ENCODE measurements around the gene METTL27.
"Not testable (repeated sequence)": the region's sequence is repeated elsewhere in the genome, so short reads cannot be mapped to it uniquely, and the experiment has no call there.

The METTL27 gene

GRCh38 chr7:73866446-73866767, 24.1 kb upstream of the METTL27 start:
- DNase-seq: no peak

DNA sequence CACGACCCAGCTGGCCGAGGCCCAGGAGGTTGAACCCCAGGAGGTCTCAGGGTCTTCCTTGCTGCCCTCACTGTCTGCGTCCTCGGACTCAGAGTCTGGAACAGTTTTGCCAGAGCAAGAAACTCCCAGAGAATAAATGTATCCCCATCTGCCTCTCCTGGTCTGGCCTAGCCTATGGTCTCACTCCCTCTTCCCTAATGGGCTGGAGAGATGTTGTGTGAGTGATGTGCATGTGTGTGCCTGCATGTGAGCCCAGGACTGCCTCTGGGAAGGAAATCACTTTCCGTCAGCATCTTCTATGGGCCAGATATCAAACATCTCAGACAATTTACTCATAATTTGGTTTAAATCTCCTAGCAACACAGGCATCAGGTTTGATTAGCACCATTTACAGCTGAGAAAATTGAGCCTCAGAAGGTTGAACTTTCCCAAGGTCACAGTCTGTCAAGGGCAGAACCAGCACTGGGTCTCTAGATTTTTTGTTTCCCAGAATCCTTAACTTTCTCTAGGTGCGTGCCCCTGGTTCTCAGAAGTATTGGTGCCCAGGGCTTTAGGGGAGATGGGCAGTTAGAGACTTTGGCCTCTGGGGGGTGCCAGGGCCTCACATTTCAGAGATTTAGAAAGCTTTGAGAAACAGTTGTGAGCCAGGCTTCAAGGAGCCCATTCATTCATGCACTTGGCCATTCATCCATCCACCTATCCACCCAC, 23.6 kb upstream of the METTL27 start:
- DNase-seq: peak; percentile 67

DNA sequence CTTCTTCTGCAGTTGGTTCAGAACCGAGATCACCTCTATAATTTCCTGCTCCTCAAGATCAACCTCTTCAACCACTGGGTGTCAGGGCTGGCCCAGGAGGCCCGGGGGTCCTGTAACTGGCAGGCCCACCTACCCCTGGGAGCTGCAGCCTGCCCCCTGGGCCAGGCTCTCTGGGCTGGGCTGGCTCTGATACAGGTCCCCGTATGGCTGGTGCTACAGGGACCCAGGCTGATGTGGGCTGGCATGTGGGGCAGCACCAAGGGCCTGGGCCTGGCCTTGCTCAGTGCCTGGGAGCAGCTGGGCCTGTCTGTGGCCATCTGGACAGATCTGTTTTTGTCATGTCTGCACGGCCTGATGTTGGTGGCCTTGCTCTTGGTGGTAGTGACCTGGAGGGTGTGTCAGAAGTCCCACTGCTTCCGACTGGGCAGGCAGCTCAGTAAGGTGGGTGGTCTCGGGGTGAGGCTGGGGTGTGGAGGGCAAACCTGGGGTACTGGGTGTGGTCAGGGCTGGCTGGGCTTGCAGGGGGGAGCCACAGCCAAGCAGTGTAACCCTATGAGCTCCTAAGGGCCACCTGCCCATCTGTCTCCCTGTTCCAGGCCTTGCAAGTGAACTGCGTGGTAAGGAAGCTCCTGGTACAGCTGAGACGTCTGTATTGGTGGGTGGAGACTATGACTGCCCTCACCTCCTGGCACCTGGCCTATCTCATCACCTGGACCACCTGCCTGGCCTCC, 22.8 kb upstream of the METTL27 start:
- DNase-seq: no peak

GRCh38 chr7:73861305-73861704, 19.0 kb upstream of the METTL27 start:
- DNase-seq: no peak

DNA sequence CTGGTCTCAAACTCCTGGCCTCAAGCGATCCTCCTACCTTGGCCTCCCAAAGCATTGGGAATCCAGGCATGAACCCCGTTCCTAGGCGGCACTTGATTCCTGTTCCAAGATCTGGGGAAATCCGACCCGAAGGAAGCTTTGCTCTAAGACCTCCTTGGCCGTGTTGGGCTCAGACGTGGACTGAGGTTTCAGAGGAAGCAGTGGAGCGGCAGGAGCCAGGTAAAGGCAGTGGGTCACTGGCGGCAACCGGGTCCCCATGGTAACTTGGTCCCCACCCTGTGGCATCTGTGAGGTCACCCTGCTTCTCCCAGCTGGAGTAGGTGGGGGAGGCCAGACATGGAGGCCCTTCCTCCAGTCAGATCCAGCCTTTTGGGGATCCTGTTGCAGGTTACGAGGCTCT, 18.5 kb upstream of the METTL27 start, which contains the start of gene TMEM270:
Gene TMEM270, plus strand, starts transcription at position 301 of the 400 bp plus-strand sequence. Its CDS starts 36 bp downstream, at position 337.
- no peak for DNase-seq

GRCh38 chr7:73858807-73859206, 16.5 kb upstream of the METTL27 start:
- no peak for DNase-seq

- DNase-seq: no peak
Measured at GRCh38 chr7:73856941-73857340, 14.6 kb upstream of the METTL27 start.

DNA sequence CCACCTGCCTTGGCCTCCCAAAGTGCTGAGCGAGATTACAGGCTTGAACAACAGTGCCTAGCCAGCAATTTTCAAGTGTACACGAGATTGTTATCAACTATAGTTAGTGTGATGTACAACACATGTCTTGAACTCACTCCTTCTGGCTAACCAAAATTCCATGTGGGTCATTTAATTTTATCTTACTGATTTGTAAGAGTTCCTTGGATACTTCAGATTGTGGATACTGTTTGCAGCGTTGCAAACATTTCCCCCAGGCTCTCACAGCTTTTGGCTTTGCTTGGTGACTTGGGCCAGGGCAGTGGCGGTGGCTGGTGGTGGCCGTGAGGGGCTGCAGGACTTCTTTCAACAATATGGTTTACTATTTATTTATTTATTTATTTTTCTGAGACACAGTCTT, 10.2 kb upstream of the METTL27 start:
- DNase-seq: no peak

DNA sequence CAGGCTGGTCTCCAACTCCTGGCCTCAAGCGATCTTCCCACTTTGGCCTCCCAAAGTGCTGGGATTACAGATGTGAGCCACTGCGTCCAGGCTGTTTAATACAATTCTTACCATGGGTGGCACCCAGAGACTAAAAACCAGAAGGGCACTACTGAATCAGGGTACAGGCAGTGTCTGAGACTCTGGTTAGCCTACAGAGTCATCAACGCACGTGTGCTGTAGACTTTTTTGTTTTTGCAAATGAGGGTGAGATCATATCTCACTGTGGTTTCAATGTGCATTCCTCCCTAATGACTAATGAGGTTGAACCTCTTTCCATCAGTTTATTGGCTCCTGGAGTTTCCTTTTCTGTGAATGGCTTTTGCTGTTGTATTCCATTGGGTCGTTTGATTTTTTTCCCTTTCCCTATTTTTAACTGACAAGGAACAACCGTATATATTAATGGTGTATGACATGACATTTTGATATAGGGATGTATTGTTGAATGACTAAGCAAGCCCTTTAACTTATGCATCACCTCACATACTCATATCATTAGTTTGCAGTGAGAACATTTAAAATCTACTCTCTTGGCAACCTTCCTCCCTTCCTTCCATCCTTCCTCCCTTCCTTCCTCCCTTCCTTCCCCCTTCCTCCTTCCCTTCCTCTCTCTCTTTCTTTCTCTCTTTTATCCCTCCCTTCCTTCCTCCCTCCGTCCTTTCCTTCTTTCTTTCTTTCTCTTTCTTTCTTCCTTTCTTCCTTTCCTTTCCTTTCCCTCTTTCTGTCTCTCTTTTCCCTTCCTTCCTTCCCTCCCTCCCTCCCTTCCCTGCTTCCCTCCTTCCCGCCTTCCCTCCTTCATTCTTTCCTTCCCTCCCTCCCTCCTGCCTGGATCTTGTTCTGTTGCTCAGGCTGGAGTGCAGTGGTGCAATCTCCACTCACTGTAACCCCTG, 9.4 kb upstream of the METTL27 start:
- DNase-seq: peak; percentile 98

- DNase-seq: peak; percentile 98
Measured at GRCh38 chr7:73850781-73851207, 8.5 kb upstream of the METTL27 start.

DNA sequence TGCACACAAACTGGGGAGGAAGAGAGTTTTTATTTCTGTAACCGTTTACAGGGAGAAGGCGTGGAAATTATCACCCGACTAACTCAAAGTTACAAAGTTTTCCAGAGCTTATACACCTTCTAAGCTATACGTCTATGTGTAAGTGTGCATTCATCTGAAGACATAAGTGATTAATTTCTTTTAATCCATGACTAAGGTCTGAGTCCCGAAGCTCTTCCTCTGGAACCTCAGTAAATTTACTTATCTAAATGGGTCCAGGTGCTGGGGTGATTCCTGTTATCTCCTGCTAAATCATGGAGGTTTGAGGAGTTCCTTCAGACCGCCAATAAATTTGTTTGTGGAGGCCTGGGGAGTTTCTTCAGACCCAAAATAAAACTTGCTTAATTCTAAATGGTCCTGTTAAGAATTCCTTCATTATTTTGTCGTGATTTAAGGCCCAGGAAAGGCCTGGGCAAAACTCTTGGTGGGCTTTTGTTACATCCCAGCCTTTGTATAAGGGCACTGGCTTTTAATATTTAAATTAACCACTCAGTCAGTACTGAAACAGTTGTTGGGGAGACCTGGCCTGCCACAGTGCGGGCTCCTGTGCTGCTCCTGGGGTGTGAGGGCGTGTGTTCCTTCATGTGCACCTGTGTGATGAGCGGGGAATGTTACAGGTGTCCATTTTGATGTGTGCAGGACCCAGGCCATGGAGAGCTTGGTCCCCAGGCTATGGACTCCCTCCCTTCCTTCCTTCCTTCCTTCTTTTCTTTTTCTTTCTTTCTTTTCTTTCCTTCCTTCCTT, 5.8 kb upstream of the METTL27 start:
- no peak for DNase-seq

- not testable (repeated sequence) for DNase-seq
Measured at GRCh38 chr7:73845701-73846195, 3.4 kb upstream of the METTL27 start.

GRCh38 chr7:73844848-73845460, 2.6 kb upstream of the METTL27 start:
- peak; percentile 77 for DNase-seq

- DNase-seq: no peak
Measured at GRCh38 chr7:73844131-73844547, 1.8 kb upstream of the METTL27 start.

- no peak for DNase-seq
Measured at GRCh38 chr7:73841689-73842066, 638 bp downstream of the METTL27 start.

DNA sequence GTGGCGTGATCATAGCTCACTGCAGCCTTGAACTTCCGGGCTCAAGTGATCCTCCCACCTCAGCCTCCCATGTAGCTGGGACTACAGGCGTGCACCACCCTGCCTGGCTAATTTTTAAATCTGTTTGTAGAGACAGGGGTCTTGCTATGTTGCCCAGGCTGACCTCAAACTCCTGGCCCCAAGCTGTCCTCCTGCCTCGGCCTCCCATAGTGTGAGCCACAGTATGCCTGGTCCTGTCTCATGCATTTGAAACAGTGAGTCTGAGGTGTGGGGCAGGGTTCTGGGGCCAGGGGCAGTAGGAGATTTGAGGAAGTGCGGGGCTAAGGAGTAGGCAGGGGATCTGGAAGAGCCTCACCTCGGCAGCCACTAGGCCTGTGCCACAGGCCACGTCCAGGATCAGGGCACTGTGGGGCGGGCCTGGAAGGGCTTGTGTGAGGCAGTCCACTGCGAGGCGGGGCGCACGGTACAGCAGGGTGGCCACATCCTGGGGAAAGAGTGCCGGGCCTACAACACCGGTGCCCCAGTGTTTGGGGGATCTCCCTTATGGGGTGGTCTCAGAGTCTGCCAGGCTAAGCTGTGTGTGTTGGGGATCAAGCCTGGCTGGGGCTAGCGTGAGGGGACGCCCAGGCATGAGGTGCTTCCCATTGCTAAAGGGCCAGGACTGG, 1.5 kb downstream of the METTL27 start:
- no peak for DNase-seq

DNA sequence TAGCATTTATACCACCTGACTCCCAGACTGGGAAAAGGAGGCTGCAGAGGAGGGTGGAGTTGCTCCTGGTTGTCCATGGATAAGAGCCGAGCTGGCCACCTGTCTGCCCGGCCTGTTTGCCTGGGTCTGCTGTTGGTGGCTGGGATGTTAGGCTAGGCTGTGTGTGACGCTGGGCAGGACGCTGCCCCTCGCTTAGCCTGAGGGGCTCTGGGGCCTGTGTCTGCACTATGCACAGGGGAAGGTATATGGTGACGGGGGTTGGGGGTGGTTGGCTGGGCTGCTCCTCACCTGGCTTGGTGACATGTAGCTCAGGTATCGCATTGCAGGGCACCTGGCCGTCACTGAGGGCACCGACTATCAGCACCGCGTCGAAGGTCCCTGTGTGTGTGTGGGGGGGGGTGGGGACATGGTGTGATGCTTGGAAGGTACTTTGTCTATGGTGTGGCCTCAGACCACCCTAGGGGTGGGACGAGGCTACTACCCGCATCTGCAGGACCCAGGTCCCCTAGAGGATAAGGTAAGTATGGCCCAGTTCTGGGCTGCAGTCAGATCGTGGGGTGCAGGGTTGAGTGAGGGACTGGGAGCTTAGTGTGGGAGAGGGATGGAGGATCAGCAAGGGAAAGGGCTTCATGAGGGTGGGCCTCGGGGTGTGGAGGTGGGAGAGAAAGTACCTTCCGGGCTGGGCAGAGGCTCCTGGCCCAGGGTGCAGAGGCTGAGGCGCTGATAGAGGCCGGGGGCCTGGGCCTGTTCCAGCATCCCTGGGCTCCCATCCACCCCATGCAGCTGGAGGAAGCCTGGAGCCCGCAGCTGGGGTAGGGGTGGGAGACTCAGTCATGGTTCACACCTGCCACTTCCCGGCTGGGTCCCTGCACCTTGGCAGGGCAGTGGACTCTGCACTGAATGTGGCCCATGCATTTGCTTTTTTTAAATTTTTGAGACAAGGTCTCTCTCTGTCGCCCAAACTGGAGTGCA, 2.3 kb downstream of the METTL27 start:
- no peak for DNase-seq

DNA sequence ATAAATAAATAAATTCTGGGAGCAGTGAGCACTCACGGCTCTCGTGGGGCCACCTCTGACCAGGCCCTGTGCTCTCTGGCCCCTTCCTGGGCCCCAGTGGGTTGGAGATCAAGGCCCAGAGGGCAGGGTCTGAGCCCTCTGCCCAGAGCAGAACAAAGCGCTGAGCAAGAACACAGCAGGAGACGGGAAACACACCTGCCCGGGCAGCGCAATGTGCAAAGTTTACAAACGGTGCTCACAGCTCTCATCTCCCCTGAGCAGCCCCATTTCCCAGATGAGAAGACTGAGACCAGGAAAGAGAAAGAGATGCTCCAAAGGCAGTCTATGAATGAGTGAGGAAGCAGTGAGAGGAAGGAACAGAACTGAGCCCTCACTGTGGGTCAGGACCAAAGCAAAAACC, 3.0 kb downstream of the METTL27 start:
- DNase-seq: no peak

GRCh38 chr7:73838642-73839041, 3.7 kb downstream of the METTL27 start:
- no peak for DNase-seq

GRCh38 chr7:73837167-73837566, 5.1 kb downstream of the METTL27 start:
- not testable (repeated sequence) for DNase-seq
